ENCODE data around the gene ZBTB32.

The ZBTB32 gene

DNA sequence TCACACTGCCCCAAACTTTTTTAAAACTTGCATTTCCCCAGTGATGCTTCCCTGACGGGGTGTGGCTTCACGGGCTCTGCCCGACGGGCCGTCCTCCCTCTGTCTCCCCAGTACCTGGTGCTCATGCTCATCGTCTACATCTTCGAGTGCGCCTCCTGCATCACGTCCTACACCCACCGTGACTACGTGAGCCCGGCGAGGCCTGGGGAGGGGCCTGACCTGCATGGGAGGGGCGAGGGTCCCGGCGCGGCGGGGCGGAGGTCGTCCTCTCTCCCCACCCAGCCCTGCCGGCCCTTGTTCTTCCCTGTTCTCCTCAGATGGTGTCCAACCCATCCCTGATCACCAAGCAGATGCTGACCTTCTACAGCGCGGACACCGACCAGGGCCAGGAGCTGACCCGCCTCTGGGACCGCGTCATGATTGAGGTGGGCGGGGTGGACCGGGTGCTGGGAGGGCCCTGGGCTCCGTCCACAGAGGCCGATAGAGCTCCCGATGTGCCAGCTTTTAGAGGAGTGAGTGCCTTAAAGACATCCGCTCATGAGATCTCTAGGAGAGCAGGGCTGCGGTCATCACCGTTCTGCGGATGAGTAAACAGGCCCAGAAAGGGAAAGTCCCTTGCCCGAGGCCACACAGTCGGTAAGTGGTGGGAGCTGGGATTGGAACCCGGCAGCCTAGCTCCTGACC is 31.1 kb upstream of the ZBTB32 start (continued):
- TF ChIP-seq, protein P1, sequence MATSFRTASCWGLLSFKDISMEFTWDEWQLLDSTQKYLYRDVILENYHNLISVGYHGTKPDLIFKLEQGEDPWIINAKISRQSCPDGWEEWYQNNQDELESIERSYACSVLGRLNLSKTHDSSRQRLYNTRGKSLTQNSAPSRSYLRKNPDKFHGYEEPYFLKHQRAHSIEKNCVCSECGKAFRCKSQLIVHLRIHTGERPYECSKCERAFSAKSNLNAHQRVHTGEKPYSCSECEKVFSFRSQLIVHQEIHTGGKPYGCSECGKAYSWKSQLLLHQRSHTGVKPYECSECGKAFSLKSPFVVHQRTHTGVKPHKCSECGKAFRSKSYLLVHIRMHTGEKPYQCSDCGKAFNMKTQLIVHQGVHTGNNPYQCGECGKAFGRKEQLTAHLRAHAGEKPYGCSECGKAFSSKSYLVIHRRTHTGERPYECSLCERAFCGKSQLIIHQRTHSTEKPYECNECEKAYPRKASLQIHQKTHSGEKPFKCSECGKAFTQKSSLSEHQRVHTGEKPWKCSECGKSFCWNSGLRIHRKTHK (tag by site-specific recombination; IDR thresholded peaks at IDR 0.05): no peak
- TF ChIP-seq ZXDB (tag by site-specific recombination; IDR thresholded peaks at IDR 0.05): no peak
- TF ChIP-seq KLF1 (tag by site-specific recombination; IDR thresholded peaks at IDR 0.05): peak; percentile 17; the same call in 1 of the 2 replicates
- 0 out of 2 replicates have a peak, but pooled peaks have one; percentile 39 for TF ChIP-seq ZEB2 (tag by site-specific recombination; IDR thresholded peaks at IDR 0.05)
- no peak for TF ChIP-seq GLI2 (tag by site-specific recombination; IDR thresholded peaks at IDR 0.05; ENCODE audit: borderline replicate concordance, low read depth)
- 0 out of 2 replicates have a peak, but pooled peaks have one; percentile 14 for TF ChIP-seq KLF17 (tag by site-specific recombination; IDR thresholded peaks at IDR 0.05)
- peak; percentile 56; the same call in 1 of the 2 replicates for TF ChIP-seq ZNF335 (tag by site-specific recombination; conservative IDR thresholded peaks at IDR 0.05)
- 0 out of 2 replicates have a peak, but pooled peaks have one; percentile 43 for TF ChIP-seq GLIS2 (tag by site-specific recombination; IDR thresholded peaks at IDR 0.05)
- 0 out of 2 replicates have a peak, but pooled peaks have one; percentile 7 for TF ChIP-seq ZFP69B (tag by site-specific recombination; IDR thresholded peaks at IDR 0.05)
- no peak for TF ChIP-seq ZNF48 (tag by site-specific recombination; IDR thresholded peaks at IDR 0.05)
- no peak for TF ChIP-seq ZNF292 (tag by site-specific recombination; IDR thresholded peaks at IDR 0.05; ENCODE audit: borderline replicate concordance, low read depth)
- TF ChIP-seq ZNF211 (tag by site-specific recombination; IDR thresholded peaks at IDR 0.05; ENCODE audit: low read depth): no peak
- TF ChIP-seq, protein P2, sequence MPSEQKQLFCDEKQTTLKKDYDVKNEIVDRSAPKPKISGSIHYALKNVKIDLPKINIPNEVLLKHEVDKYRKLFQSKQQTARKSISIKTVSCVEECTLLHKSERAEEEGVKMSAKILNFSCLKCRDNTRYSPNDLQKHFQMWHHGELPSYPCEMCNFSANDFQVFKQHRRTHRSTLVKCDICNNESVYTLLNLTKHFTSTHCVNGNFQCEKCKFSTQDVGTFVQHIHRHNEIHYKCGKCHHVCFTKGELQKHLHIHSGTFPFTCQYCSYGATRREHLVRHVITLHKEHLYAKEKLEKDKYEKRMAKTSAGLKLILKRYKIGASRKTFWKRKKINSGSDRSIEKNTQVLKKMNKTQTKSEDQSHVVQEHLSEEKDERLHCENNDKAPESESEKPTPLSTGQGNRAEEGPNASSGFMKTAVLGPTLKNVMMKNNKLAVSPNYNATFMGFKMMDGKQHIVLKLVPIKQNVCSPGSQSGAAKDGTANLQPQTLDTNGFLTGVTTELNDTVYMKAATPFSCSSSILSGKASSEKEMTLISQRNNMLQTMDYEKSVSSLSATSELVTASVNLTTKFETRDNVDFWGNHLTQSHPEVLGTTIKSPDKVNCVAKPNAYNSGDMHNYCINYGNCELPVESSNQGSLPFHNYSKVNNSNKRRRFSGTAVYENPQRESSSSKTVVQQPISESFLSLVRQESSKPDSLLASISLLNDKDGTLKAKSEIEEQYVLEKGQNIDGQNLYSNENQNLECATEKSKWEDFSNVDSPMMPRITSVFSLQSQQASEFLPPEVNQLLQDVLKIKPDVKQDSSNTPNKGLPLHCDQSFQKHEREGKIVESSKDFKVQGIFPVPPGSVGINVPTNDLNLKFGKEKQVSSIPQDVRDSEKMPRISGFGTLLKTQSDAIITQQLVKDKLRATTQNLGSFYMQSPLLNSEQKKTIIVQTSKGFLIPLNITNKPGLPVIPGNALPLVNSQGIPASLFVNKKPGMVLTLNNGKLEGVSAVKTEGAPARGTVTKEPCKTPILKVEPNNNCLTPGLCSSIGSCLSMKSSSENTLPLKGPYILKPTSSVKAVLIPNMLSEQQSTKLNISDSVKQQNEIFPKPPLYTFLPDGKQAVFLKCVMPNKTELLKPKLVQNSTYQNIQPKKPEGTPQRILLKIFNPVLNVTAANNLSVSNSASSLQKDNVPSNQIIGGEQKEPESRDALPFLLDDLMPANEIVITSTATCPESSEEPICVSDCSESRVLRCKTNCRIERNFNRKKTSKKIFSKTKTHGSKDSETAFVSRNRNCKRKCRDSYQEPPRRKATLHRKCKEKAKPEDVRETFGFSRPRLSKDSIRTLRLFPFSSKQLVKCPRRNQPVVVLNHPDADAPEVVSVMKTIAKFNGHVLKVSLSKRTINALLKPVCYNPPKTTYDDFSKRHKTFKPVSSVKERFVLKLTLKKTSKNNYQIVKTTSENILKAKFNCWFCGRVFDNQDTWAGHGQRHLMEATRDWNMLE (tag by site-specific recombination; conservative IDR thresholded peaks at IDR 0.05; ENCODE audit: low read depth): no peak
- peak; percentile 44 for TF ChIP-seq ZFHX2 (tag by site-specific recombination; conservative IDR thresholded peaks at IDR 0.05)
- TF ChIP-seq ZBTB17 (tag by site-specific recombination; IDR thresholded peaks at IDR 0.05): peak; percentile 31; the same call in 1 of the 2 replicates
- TF ChIP-seq ZSCAN5A (tag by site-specific recombination; IDR thresholded peaks at IDR 0.05): no peak
- no peak for TF ChIP-seq OSR2 (tag by site-specific recombination; IDR thresholded peaks at IDR 0.05)
- 0 out of 2 replicates have a peak, but pooled peaks have one; percentile 25 for TF ChIP-seq ZNF2 (tag by site-specific recombination; IDR thresholded peaks at IDR 0.05)
- peak; percentile 36; the same call in 1 of the 2 replicates for TF ChIP-seq ZNF600 (tag by site-specific recombination; IDR thresholded peaks at IDR 0.05)
- TF ChIP-seq KLF8 (tag by site-specific recombination; IDR thresholded peaks at IDR 0.05): peak; percentile 16; the same call in 1 of the 2 replicates
- TF ChIP-seq ZNF707 (tag by site-specific recombination; IDR thresholded peaks at IDR 0.05): no peak
- 0 out of 2 replicates have a peak, but pooled peaks have one; percentile 7 for TF ChIP-seq ZBTB21 (tag by site-specific recombination; IDR thresholded peaks at IDR 0.05)
- peak; percentile 87 for TF ChIP-seq SP2 (tag by site-specific recombination; IDR thresholded peaks at IDR 0.05)
- TF ChIP-seq, protein P3, sequence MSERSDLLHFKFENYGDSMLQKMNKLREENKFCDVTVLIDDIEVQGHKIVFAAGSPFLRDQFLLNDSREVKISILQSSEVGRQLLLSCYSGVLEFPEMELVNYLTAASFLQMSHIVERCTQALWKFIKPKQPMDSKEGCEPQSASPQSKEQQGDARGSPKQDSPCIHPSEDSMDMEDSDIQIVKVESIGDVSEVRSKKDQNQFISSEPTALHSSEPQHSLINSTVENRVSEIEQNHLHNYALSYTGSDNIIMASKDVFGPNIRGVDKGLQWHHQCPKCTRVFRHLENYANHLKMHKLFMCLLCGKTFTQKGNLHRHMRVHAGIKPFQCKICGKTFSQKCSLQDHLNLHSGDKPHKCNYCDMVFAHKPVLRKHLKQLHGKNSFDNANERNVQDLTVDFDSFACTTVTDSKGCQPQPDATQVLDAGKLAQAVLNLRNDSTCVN (tag by site-specific recombination; optimal IDR thresholded peaks at IDR 0.05): peak; percentile 21
- TF ChIP-seq ZNF654 (tag by site-specific recombination; IDR thresholded peaks at IDR 0.05; ENCODE audit: low read depth): no peak
- TF ChIP-seq ZBTB10 (tag by site-specific recombination; IDR thresholded peaks at IDR 0.05): no peak

Measured in HEK293 (cell line).